Stimulated activated CD8-positive, alpha-beta memory T cell treated with anti-CD3 and anti-CD28 coated beads, Interleukin-4, amount 100 ng/mL, for 1 hour (primary cell): ENCODE data around the gene CEP250.
"Not testable (repeated sequence)": the region's sequence is repeated elsewhere in the genome, so short reads cannot be mapped to it uniquely, and the experiment has no call there.

Source experiments
- DNase-seq, 2 donors: peaks; one replicate each; pipeline ENCODE4 v3.0.0-alpha.2; 2020; ENCODE audit warnings: low read depth in 2 of 2, low spot score in 1 of 2

CEP250 gene

DNA sequence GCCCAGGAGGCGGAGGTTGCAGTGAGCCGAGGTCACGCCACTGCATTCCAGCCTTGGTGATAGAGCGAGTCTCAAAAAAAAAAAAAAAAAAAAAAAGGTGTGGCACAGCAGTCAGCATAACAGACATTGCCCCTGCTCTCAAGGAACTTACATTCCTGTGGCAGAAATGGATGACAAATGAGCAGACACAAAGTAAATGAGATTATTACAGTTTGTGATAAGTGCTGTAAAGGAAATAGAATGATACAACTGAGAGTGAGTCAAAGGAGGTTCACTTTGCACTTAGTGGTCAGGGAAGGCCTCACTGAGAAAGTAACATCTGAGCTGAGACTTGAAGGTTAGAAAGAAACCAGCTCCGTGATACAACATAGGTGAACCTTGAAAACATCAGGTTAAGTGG, 36.4 kb downstream of the CEP250 start:
- DNase-seq = no peak

DNA sequence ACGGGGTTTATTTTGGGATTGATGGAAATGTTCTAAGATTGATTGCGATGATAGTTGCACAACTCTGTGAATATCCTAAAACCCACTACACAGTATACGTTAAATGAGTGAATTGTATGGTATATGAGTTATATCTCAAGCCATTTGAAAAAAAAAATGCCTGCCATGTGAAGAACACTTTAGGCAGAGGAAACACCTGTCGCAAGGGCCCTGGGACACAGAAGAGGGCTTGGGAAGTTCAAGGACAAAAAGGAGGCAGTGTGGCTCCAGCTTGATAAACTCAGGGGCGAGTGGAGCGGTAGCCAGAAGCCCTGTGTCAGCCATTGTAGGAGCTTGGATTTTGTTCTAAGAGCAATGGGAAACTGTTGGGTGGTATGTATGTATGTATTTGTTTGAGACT, 37.0 kb downstream of the CEP250 start:
- DNase-seq = no peak

DNA sequence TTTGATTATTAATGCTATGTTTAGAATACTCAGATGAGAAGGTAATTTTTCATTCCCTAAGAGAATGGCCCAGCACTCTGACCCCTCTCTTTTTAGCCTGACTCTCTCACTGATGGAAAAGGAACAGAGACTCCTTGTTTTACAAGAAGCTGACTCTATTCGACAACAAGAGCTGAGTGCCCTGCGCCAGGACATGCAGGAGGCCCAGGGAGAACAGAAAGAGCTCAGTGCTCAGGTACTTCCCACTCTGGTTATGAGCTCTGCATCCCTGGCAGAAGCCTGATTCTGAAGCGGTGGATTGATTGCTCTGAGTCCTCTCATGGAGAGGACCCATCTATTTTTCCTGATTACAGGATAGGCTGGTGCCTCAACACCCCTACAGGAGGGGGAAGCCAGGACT, 41.1 kb downstream of the CEP250 start:
- no peak for DNase-seq

GRCh38 chr20:35497320-35497719, 41.9 kb downstream of the CEP250 start:
- DNase-seq = no peak

DNA sequence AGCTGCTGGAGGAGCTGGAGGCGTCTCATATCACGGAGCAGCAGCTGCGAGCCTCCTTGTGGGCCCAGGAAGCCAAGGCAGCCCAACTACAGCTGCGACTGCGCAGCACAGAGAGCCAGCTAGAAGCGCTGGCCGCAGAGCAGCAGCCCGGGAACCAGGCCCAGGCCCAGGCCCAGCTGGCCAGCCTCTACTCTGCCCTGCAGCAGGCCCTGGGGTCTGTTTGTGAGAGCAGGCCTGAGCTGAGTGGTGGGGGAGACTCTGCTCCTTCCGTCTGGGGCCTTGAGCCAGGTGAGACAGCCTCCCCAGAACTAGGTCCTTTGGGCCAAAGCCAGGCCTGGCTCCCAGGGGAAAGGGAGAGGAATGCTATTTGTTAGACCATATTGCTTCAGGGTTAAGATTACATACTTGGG, 42.4 kb downstream of the CEP250 start:
- no peak for DNase-seq

DNA sequence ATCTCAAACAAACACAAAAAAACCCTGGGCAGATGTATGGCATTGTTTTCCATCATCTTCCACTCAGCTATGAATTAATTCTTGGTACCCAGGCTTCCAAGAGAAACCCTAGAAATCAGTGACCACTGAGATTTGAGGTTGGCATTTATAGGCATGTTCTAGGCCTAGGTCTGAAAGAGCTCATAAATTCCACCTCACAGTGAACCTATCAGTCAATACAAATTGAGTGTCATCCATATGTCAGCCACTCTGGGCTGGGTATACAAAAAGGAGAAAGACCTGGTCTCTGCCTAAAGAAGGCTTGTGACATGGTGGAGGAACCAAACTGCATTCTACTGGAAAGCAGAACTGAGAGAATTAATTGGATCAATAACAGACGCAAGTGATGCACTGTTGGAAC, 43.9 kb downstream of the CEP250 start:
- DNase-seq = no peak

GRCh38 chr20:35502352-35502751, 47.0 kb downstream of the CEP250 start:
- DNase-seq = no peak

GRCh38 chr20:35503281-35503680, 47.9 kb downstream of the CEP250 start:
- DNase-seq = no peak

DNA sequence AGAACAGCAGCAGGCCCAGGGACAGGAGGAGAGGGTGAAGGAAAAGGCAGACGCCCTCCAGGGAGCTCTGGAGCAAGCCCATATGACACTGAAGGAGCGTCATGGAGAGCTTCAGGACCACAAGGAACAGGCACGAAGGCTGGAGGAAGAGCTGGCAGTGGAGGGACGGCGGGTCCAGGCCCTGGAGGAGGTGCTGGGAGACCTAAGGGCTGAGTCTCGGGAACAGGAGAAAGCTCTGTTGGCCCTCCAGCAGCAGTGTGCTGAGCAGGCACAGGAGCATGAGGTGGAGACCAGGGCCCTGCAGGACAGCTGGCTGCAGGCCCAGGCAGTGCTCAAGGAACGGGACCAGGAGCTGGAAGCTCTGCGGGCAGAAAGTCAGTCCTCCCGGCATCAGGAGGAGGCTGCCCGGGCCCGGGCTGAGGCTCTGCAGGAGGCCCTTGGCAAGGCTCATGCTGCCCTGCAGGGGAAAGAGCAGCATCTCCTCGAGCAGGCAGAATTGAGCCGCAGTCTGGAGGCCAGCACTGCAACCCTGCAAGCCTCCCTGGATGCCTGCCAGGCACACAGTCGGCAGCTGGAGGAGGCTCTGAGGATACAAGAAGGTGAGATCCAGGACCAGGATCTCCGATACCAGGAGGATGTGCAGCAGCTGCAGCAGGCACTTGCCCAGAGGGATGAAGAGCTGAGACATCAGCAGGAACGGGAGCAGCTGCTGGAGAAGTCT, 48.6 kb downstream of the CEP250 start:
- no peak for DNase-seq

DNA sequence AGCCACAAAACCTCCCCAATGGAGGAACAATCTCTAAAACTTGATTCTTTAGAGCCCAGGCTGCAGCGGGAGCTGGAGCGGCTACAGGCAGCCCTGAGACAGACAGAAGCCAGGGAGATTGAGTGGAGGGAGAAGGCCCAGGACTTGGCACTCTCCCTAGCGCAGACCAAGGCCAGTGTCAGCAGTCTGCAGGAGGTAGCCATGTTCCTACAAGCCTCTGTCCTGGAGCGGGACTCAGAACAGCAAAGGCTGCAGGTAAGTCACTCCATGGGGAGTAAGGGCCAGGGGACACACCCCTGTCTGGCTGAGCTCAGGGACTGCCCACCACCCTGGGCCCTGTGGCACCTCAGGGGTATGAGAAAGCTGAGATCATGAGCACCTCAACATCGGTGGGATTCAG, 49.4 kb downstream of the CEP250 start:
- no peak for DNase-seq

GRCh38 chr20:35506179-35506578, 50.8 kb downstream of the CEP250 start:
- DNase-seq = no peak

DNA sequence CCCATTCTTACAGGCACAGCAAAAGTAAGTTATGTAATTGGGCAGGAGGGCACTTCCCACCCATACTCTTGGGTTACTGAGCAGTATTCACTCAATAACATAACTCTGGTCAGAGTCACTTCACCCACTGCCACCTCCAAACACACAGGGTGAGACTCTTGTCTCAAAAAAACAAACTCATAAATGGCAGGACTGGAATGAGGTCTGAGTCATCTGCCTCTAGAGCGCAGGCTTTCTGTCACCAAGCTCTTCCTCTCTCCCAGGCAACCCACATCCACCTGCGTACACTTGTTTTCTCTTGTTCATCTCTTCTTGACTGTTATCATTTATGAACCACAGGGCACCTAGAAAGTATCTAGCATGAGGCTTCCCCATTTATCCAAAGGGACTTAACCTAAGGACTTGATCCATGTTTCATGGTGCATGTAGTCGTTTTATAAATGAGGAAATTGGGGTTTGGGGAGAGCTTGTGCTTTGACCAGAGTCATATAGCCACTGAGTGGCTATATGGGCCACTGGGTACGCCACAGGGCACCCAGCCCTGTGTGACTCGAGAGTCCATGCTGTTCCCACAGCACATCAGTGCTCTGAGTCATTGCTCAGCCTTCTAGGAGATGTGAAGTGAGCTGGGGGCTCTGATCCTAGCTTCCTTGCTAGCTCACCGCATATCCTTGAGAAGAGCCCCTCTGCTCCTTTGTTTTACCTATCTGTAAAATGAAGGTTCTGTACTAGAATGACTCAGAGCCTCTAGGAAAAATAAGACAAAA, 51.7 kb downstream of the CEP250 start:
- no peak for DNase-seq

GRCh38 chr20:35508493-35509218, 53.3 kb downstream of the CEP250 start:
- no peak for DNase-seq

DNA sequence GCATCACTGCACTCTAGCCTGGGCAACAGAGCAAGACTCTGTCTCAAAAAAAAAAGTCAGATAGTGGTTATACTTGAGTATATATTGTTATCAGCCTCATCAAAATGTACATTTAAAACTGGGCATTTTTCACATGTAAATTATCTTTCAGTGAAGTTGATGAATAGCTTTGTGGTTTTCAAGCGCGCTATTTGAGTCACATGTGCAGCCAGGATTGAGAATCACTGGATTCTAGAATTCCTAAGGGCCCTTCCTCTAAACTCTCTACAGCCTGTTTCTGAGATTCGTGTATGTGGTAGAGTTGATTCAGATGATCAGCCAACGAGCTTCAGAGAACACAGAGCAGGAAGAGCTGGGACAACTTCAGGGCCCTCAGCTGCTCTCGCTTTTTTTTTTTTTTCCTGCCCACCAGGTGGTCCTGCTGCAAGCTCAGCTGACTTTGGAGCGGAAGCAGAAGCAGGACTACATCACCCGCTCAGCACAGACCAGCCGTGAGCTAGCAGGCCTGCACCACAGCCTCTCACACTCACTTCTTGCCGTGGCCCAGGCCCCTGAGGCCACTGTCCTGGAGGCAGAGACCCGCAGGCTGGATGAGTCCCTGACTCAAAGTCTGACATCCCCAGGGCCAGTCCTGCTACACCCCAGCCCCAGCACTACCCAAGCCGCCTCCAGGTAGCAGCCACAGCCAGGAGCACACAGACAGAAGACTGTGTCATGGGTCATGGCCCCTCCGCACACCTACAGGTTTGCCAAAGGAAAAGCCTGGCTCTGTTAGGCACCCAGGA, 55.7 kb downstream of the CEP250 start:
- no peak for DNase-seq

- no peak for DNase-seq
These were observed 56.5 kb downstream of the CEP250 start for GRCh38 chr20:35511814-35512420.

DNA sequence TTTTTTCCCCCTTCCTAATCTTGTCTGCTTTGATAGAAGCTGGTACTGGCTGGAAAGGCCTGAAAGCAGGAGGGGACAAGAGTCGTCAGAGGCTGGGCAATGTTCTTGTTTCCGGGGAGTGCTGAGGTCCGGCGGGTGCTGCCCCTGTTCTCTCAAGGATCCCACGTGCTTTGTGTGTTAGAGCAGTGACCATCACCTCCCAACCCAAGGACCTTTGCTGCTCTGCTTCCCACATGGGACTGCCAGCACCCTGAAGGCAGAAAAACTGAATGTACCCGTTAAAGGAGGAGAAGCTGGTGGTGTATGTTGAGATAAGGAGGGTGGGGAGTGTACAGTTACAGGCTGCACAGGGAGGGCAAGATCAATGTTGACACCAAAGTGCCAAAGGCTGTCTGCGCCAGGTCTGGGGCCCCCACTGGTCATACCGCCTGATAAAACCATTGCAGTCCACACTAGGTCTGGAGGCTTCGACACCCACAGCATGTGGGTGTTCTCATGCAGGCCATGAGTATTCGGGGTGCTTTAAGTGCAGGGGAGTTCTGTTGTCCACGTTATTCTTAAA, 59.1 kb downstream of the CEP250 start:
- DNase-seq = no peak

- DNase-seq = no peak
These were observed 59.9 kb downstream of the CEP250 start for GRCh38 chr20:35515341-35515740.

DNA sequence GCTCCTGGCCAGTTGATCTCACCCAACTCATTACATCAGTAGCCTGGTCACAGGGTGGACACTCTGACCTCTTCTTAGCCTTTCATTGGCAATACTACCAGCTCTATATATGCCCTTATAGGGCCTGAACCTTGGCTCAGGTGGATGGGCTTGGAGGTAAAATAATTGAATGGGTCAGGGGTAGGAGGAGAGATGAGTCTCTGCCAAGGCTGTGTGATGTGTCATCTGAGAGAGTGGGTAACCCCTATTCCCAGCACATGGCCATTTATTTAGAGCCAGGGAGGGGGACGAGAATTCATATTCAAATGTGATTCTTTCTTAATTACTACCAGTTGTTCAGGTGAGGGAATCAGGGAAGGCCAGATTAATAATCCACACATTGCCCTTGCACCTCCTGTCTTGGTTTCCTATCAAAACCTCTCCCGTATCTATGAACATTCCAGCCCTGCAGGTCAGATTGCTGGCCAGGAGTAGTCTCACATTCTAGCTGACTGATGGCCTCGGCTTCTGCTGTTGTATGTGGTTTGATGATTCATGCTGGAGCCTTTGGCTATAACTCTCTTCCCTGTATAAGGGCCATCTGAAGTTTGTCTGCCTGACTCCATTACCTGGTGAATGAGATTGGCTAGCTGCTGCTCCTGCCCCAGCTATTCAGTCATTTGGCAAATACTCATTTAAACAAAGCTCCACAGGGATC, 60.7 kb downstream of the CEP250 start:
- no peak for DNase-seq

GRCh38 chr20:35517125-35517524, 61.7 kb downstream of the CEP250 start:
- no peak for DNase-seq

- not testable (repeated sequence) for DNase-seq
These were observed 62.4 kb downstream of the CEP250 start for GRCh38 chr20:35517767-35518166.
